Neural cell (in vitro differentiated cells): ENCODE measurements around the gene SOBP. TPM values are rescaled to one million over a fixed set of nuclear protein-coding genes. Genes with fewer than 3 reads are reported as not detected.

Source experiments
- H2AFZ ChIP-seq: fragments of 200-600, 300-800 bp; sonication (generic), shearing (Covaris generic); 2 replicates; pipeline ENCODE4 v1.6.0; 2014; ENCODE audit warnings: low read depth, mild to moderate bottlenecking, antibody characterized with exemption, low read length, moderate library complexity
- H3F3A ChIP-seq: fragments of 200-600 bp; shearing (Covaris generic); 2 replicates; pipeline ENCODE4 v1.6.1; 2016; ENCODE audit warnings: mild to moderate bottlenecking, moderate library complexity, mixed read lengths, antibody characterized with exemption, low read length; ENCODE audit not compliant: insufficient read depth, poor library complexity, severe bottlenecking
- H3K27ac ChIP-seq: fragments of 200-600, 300-800 bp; sonication (generic), shearing (Covaris generic); 2 replicates; pipeline ENCODE4 v1.5.1; 2014; ENCODE audit warnings: mild to moderate bottlenecking, low read length, moderate library complexity
- H3K27me3 ChIP-seq: fragments of 300-800, 200-600 bp; sonication (generic), shearing (Covaris generic); 2 replicates; pipeline ENCODE4 v1.6.0; 2014; ENCODE audit warnings: mild to moderate bottlenecking, low read depth, low read length, moderate library complexity; ENCODE audit not compliant: insufficient read depth
- H3K36me3 ChIP-seq: fragments of 300-800, 200-600 bp; sonication (generic), shearing (Covaris generic); 2 replicates; pipeline ENCODE4 v1.5.1; 2014; ENCODE audit warnings: mild to moderate bottlenecking, antibody characterized with exemption, low read length, moderate library complexity; ENCODE audit not compliant: insufficient read depth
- H3K4me2 ChIP-seq: fragments of 300-800, 200-600 bp; sonication (generic), shearing (Covaris generic); 2 replicates; pipeline ENCODE4 v1.6.0; 2014; ENCODE audit warnings: mild to moderate bottlenecking, low read length
- H3K4me3 ChIP-seq: fragments of 300-800, 200-600 bp; sonication (generic), shearing (Covaris generic); 2 replicates; pipeline ENCODE4 v1.5.1; 2014; ENCODE audit warnings: mild to moderate bottlenecking, low read length, moderate library complexity
- H3K79me2 ChIP-seq: fragments of 200-600 bp; shearing (Covaris generic); replicated peaks from 2 replicates; pipeline ENCODE4 v1.6.0; 2014; ENCODE audit warnings: mild to moderate bottlenecking, low read length, moderate library complexity; ENCODE audit not compliant: insufficient read depth
- H3K9ac ChIP-seq: fragments of 300-800, 200-600 bp; sonication (generic), shearing (Covaris generic); 2 replicates; pipeline ENCODE4 v1.6.1; 2016; ENCODE audit warnings: mild to moderate bottlenecking, low read length, mixed read lengths
- H3K9me2 ChIP-seq: fragments of 200-600 bp; shearing (Covaris generic); 2 replicates; pipeline ENCODE4 v1.6.1; 2016; ENCODE audit warnings: mild to moderate bottlenecking, low read length, mixed read lengths; ENCODE audit not compliant: insufficient read depth
- H3K9me3 ChIP-seq: fragments of 200-600, 300-800 bp; sonication (generic), shearing (Covaris generic); 2 replicates; pipeline ENCODE4 v1.6.1; 2016; ENCODE audit warnings: mild to moderate bottlenecking, mixed run types, low read length, moderate library complexity, mixed read lengths
- H4K20me1 ChIP-seq: fragments of 200-600 bp; shearing (Covaris generic); 2 replicates; pipeline ENCODE4 v1.6.1; 2016; ENCODE audit warnings: mild to moderate bottlenecking, mixed run types; ENCODE audit not compliant: insufficient read depth
- CTCF ChIP-seq: fragments of 450-650 bp; IDR thresholded peaks from 2 replicates; pipeline ENCODE4 v1.5.1; 2014; ENCODE audit warnings: antibody characterized with exemption, mild to moderate bottlenecking, moderate library complexity; ENCODE audit not compliant: poor library complexity, severe bottlenecking
- EP300 ChIP-seq: fragments of 450-650 bp; conservative IDR thresholded peaks from 2 replicates; pipeline ENCODE4 v1.6.1; 2014; ENCODE audit warnings: antibody characterized with exemption, mild to moderate bottlenecking, moderate library complexity; ENCODE audit not compliant: poor library complexity, severe bottlenecking
- EZH2 ChIP-seq: fragments of 200-600, 300-800 bp; shearing (Covaris generic), sonication (generic); IDR thresholded peaks from 2 replicates; pipeline ENCODE4 v1.6.1; 2014; ENCODE audit warnings: antibody characterized with exemption, low read length, borderline replicate concordance, mild to moderate bottlenecking; ENCODE audit not compliant: insufficient read depth, poor library complexity, severe bottlenecking
- MXI1 ChIP-seq: fragments of 450-650 bp; conservative IDR thresholded peaks from 2 replicates; pipeline ENCODE4 v1.6.1; 2014; ENCODE audit warnings: antibody characterized with exemption, mild to moderate bottlenecking; ENCODE audit not compliant: poor library complexity, severe bottlenecking
- POLR2AphosphoS5 ChIP-seq: IDR thresholded peaks from 2 replicates; pipeline ENCODE4 v1.6.1; 2012
- RAD21 ChIP-seq: fragments of 450-650 bp; conservative IDR thresholded peaks from 2 replicates; pipeline ENCODE4 v1.6.1; 2014; ENCODE audit warnings: antibody characterized with exemption, mild to moderate bottlenecking, moderate library complexity
- REST ChIP-seq: IDR thresholded peaks from 2 replicates; pipeline ENCODE4 v1.6.1; 2012; ENCODE audit warnings: borderline replicate concordance
- SMC3 ChIP-seq: fragments of 450-650 bp; conservative IDR thresholded peaks from 2 replicates; pipeline ENCODE4 v1.6.1; 2014; ENCODE audit warnings: antibody characterized with exemption, mild to moderate bottlenecking, moderate library complexity; ENCODE audit not compliant: poor library complexity
- TAF1 ChIP-seq: IDR thresholded peaks from 2 replicates; pipeline ENCODE4 v1.6.1; 2012; ENCODE audit warnings: low read depth
- polyA plus RNA-seq: library from polyadenylated mRNA; depleted of rRNA; stranded (reverse); fragments of >200 nt; gene quantifications from 2 replicates; pipeline ENCODE4 v1.2.3, GENCODE V29; 2014

Gene SOBP
- polyA plus RNA-seq, 1 donor from 2014 or later: 16.4 TPM

GRCh38 chr6:107641500-107641941 is 151.6 kb downstream of the SOBP start:
- Histone ChIP-seq H3K4me2 (no peak overlapping the region), H3K9me3 (no peaks in the 10 kb centered on the region), H3K27ac (no peak overlapping the region), H3F3A (no peaks in the 10 kb centered on the region), H3K79me2 (no peaks in the 10 kb centered on the region), H3K9ac (no peak overlapping the region), H3K9me2 (no peaks in the 10 kb centered on the region), H2AFZ (no peak overlapping the region), H3K27me3 (no peaks in the 10 kb centered on the region), H4K20me1 (no peaks in the 10 kb centered on the region), H3K36me3 (no peaks in the 10 kb centered on the region), H3K4me3 (no peak overlapping the region)
- TF ChIP-seq TAF1: no peak

GRCh38 chr6:107642095-107642860 is 152.4 kb downstream of the SOBP start:
- Histone ChIP-seq H3K9me2 (no peaks in the 10 kb centered on the region), H3K79me2 (no peaks in the 10 kb centered on the region), H3K4me2 (no peak overlapping the region), H3K9me3 (no peaks in the 10 kb centered on the region), H2AFZ (no peak overlapping the region), H3F3A (no peaks in the 10 kb centered on the region), H3K27me3 (no peaks in the 10 kb centered on the region), H3K4me3 (no peak overlapping the region), H4K20me1 (no peaks in the 10 kb centered on the region), H3K9ac (no peak overlapping the region), H3K36me3 (no peaks in the 10 kb centered on the region), H3K27ac (no peak overlapping the region)
- no peak for TF ChIP-seq SMC3
- no peak for TF ChIP-seq CTCF
- TF ChIP-seq POLR2AphosphoS5: no peak
- TF ChIP-seq TAF1: no peak
- TF ChIP-seq RAD21: no peak
- no peak for TF ChIP-seq MXI1
- TF ChIP-seq EP300: no peak
- no peak for TF ChIP-seq REST

- Histone ChIP-seq H3F3A (no peaks in the 10 kb centered on the region), H3K27ac (no peak overlapping the region), H3K79me2 (no peaks in the 10 kb centered on the region), H3K27me3 (no peaks in the 10 kb centered on the region), H3K9me3 (no peaks in the 10 kb centered on the region), H3K36me3 (no peaks in the 10 kb centered on the region), H2AFZ (no peak overlapping the region), H3K9ac (no peak overlapping the region), H3K9me2 (no peaks in the 10 kb centered on the region), H3K4me3 (no peak overlapping the region), H4K20me1 (no peaks in the 10 kb centered on the region), H3K4me2 (no peak overlapping the region)
- no peak for TF ChIP-seq EZH2
- no peak for TF ChIP-seq TAF1
- no peak for TF ChIP-seq CTCF
- no peak for TF ChIP-seq MXI1
- no peak for TF ChIP-seq RAD21
- no peak for TF ChIP-seq SMC3
- no peak for TF ChIP-seq POLR2AphosphoS5
- TF ChIP-seq EP300: no peak
- no peak for TF ChIP-seq REST
Measured at GRCh38 chr6:107642861-107643328, 153.0 kb downstream of the SOBP start.
